CD1c-positive myeloid dendritic cell (primary cell): ENCODE data around the gene FOXK1.

Experiments
- DNase-seq: peaks from one replicate; pipeline ENCODE4 v3.0.0-alpha.2; 2016; ENCODE audit errors: extremely low spot score

FOXK1 gene

GRCh38 chr7:4698707-4699275, 16.7 kb downstream of the FOXK1 start:
- no peak for DNase-seq

GRCh38 chr7:4699841-4700240, 17.7 kb downstream of the FOXK1 start:
- no peak for DNase-seq

GRCh38 chr7:4700577-4701235, 18.6 kb downstream of the FOXK1 start:
- DNase-seq = peak; percentile 20

- DNase-seq = no peak
Measured at GRCh38 chr7:4702961-4703512, 20.9 kb downstream of the FOXK1 start.

- no peak for DNase-seq
Measured at GRCh38 chr7:4703532-4703931, 21.4 kb downstream of the FOXK1 start.

- peak; percentile 70 for DNase-seq
Measured at GRCh38 chr7:4706384-4707216, 24.5 kb downstream of the FOXK1 start.

GRCh38 chr7:4707217-4707741, 25.2 kb downstream of the FOXK1 start:
- DNase-seq = no peak

- no peak for DNase-seq
Measured at GRCh38 chr7:4707980-4708411, 25.9 kb downstream of the FOXK1 start.

GRCh38 chr7:4709187-4709586, 27.1 kb downstream of the FOXK1 start:
- no peak for DNase-seq

- DNase-seq = no peak
Measured at GRCh38 chr7:4711093-4711492, 29.0 kb downstream of the FOXK1 start.

GRCh38 chr7:4711634-4712033, 29.5 kb downstream of the FOXK1 start:
- DNase-seq = no peak

- peak; percentile 87 for DNase-seq
Measured at GRCh38 chr7:4712281-4713182, 30.4 kb downstream of the FOXK1 start.

GRCh38 chr7:4713183-4713784, 31.2 kb downstream of the FOXK1 start:
- DNase-seq = peak; percentile 69

- DNase-seq = no peak
Measured at GRCh38 chr7:4714161-4714700, 32.1 kb downstream of the FOXK1 start.

- DNase-seq = peak; percentile 36
Measured at GRCh38 chr7:4714767-4715409, 32.8 kb downstream of the FOXK1 start.

- peak; percentile 93 for DNase-seq
Measured at GRCh38 chr7:4715410-4715776, 33.3 kb downstream of the FOXK1 start.

GRCh38 chr7:4716946-4717795, 35.1 kb downstream of the FOXK1 start:
- no peak for DNase-seq

GRCh38 chr7:4718075-4718474, 36.0 kb downstream of the FOXK1 start:
- DNase-seq = no peak

- DNase-seq = no peak
Measured at GRCh38 chr7:4720225-4720624, 38.1 kb downstream of the FOXK1 start.
